Osteocyte (in vitro differentiated cells): ENCODE data around the gene IGF2BP3. TPM values are rescaled to one million over a fixed set of nuclear protein-coding genes. Genes with fewer than 3 reads are reported as not detected.
"Not testable (repeated sequence)": the region's sequence is repeated elsewhere in the genome, so short reads cannot be mapped to it uniquely, and the experiment has no call there.

Source experiments
- DNase-seq: peaks from one replicate; pipeline ENCODE4 v3.0.0; 2021; ENCODE audit warnings: mixed read lengths; ENCODE audit not compliant: unreplicated experiment; ENCODE audit errors: extremely low spot score
- H3K27ac Mint-ChIP-seq: one replicate; pipeline ENCODE4 v1.8.0; 2021; ENCODE audit warnings: mild to moderate bottlenecking, mixed read lengths; ENCODE audit not compliant: unreplicated experiment
- H3K27me3 Mint-ChIP-seq: one replicate; pipeline ENCODE4 v1.8.0; 2021; ENCODE audit warnings: mixed read lengths; ENCODE audit not compliant: unreplicated experiment
- H3K36me3 Mint-ChIP-seq: one replicate; pipeline ENCODE4 v1.8.0; 2021; ENCODE audit warnings: mixed read lengths; ENCODE audit not compliant: unreplicated experiment
- H3K4me1 Mint-ChIP-seq: one replicate; pipeline ENCODE4 v1.8.0; 2021; ENCODE audit warnings: mixed read lengths; ENCODE audit not compliant: unreplicated experiment
- H3K4me3 Mint-ChIP-seq: one replicate; pipeline ENCODE4 v1.8.0; 2021; ENCODE audit warnings: mild to moderate bottlenecking, moderate library complexity, mixed read lengths; ENCODE audit not compliant: unreplicated experiment
- H3K9me3 Mint-ChIP-seq: one replicate; pipeline ENCODE4 v1.8.0; 2021; ENCODE audit warnings: mixed read lengths; ENCODE audit not compliant: unreplicated experiment
- total RNA-seq: library from RNA; stranded (reverse); gene quantifications from 2 replicates; pipeline ENCODE4 v1.2.1, GENCODE V29; 2021
- TF ChIP-seq, protein P1 (sequence below): fragments of 200-600 bp; sonication (generic); IDR thresholded peaks from 2 replicates; pipeline ENCODE4 v1.5.0; 2021; ENCODE audit warnings: antibody characterized with exemption, mild to moderate bottlenecking, moderate library complexity

The IGF2BP3 gene
- total RNA-seq, 1 donor from 2014 or later: 70.0 TPM

DNA sequence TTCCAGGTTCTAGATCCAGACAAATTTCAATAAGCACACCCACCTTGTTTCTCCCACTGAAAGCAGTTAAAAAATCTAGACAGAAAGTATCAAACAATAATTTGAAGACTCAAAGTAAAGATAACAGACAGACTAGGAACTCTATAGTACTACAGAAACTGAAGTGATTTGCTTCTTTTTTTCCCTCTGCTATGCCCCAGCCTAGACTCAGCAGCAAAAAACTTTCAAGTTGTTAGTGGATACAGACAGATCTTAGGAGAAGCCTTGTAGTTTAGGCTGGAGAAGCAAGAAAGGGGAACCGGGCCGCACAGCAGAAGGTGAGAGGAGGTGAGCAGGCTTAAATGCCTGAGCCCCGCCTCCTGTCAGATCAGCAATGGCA lies 65.1 kb downstream of the IGF2BP3 start:
- Mint-ChIP-seq H3K4me1 (peaks cover 5% of the 10 kb centered on the region), H3K27me3 (no peaks in the 10 kb centered on the region), H3K36me3 (peaks cover 46% of the 10 kb centered on the region), H3K4me3 (no peak overlapping the region), H3K27ac (no peak overlapping the region), H3K9me3 (no peaks in the 10 kb centered on the region)
- TF ChIP-seq, protein P1, sequence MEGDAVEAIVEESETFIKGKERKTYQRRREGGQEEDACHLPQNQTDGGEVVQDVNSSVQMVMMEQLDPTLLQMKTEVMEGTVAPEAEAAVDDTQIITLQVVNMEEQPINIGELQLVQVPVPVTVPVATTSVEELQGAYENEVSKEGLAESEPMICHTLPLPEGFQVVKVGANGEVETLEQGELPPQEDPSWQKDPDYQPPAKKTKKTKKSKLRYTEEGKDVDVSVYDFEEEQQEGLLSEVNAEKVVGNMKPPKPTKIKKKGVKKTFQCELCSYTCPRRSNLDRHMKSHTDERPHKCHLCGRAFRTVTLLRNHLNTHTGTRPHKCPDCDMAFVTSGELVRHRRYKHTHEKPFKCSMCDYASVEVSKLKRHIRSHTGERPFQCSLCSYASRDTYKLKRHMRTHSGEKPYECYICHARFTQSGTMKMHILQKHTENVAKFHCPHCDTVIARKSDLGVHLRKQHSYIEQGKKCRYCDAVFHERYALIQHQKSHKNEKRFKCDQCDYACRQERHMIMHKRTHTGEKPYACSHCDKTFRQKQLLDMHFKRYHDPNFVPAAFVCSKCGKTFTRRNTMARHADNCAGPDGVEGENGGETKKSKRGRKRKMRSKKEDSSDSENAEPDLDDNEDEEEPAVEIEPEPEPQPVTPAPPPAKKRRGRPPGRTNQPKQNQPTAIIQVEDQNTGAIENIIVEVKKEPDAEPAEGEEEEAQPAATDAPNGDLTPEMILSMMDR: no peak
- DNase-seq: no peak

DNA sequence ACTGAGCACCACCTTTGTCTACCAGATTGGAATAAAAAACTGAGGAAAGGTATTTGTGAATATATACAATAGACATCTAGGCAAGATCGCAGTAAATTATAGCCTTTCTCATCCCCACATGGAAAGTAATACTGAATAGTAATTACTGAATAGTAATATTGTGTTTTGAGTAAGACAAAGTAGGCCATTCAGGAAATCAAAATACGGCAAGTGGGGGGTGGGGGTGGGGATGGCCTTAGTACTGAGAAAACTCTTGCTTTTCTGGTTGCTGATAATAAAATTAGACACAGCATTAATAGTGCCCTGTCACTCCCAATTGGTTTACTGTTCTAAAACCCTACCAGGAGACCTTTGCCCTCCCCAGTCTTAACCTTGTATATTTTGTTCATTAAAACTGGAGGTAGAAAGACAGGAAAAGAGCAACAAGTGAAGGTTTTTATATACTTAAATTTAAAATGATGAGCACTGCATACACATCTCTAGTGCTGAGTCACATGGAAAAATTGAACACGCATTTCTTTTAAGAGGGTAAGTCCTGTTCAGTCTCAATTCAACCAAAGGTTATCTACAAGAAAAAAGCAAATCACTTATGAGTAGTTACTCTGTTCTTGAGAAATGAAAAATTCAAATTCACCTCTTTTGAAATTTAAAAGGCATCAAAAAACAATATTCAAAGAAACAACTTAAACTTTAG lies 65.6 kb downstream of the IGF2BP3 start:
- no peak for DNase-seq
- Mint-ChIP-seq H3K27me3 (no peaks in the 10 kb centered on the region), H3K36me3 (peaks cover 49% of the 10 kb centered on the region), H3K9me3 (no peaks in the 10 kb centered on the region), H3K27ac (no peak overlapping the region), H3K4me1 (peaks cover 7% of the 10 kb centered on the region), H3K4me3 (no peak overlapping the region)
- TF ChIP-seq, protein P1: no peak

DNA sequence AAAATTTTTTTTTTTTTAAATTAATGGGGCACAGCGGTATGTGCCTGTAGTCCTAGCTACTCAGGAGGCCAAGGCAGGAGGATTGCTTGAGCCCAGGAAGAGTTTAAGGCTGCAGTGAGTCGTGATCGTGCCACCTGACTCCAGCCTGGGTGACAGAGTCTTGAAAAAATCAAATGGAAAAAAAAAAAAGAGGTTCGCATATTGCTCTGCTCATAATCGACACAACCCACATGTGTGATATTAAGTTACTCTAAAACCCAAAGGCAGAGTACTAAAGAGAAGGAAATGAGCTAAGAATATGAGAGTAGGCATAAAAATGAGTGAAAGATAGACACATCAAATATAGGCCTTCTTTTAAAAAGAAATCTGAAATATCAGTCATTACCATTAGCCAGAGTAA lies 66.3 kb downstream of the IGF2BP3 start:
- Mint-ChIP-seq H3K4me3 (no peak overlapping the region), H3K36me3 (peaks cover 50% of the 10 kb centered on the region), H3K27ac (no peak overlapping the region), H3K27me3 (no peaks in the 10 kb centered on the region), H3K4me1 (peaks cover 8% of the 10 kb centered on the region), H3K9me3 (no peaks in the 10 kb centered on the region)
- no peak for DNase-seq
- TF ChIP-seq, protein P1: no peak

DNA sequence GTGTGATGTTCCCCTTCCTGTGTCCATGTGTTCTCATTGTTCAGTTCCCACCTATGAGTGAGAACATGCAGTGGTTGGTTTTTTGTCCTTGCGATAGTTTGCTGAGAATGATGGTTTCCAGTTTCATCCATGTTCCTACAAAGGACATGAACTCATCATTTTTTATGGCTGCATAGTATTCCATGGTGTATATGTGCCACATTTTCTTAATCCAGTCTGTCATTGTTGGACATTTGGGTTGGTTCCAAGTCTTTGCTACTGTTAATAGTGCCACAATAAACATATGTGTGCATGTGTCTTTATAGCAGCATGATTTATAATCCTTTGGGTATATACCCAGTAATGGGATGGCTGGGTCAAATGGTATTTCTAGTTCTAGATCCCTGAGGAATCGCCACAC lies 72.2 kb downstream of the IGF2BP3 start:
- not testable (repeated sequence) for H3K4me3 Mint-ChIP-seq, H3K9me3 Mint-ChIP-seq, DNase-seq, H3K27ac Mint-ChIP-seq, H3K27me3 Mint-ChIP-seq
- peaks cover 18% of the 10 kb centered on the region for H3K36me3 Mint-ChIP-seq
- H3K4me1 Mint-ChIP-seq: peaks cover 38% of the 10 kb centered on the region

DNA sequence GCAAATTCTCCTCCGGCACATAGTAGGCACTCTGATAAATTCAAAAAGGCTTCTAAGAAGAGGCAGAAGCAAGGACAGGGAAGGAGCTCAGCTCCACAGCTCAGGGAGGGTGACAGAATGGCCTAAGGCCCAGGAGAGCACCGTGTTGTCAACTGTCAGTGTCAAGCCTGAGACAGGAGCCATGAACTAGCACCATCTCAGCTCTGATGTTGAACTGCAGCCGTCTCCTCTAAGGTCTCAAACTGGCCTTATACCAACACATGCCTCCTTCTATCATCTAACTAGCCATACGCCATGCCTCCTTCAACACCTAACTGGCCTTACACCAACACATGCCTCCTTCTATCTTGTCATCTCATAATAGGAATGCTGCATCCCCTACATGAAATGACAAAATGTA lies 73.0 kb downstream of the IGF2BP3 start:
- no peak overlapping the region for H3K27ac Mint-ChIP-seq
- H3K9me3 Mint-ChIP-seq: no peaks in the 10 kb centered on the region
- no peak for DNase-seq
- H3K4me1 Mint-ChIP-seq: peaks cover 41% of the 10 kb centered on the region
- TF ChIP-seq, protein P1: no peak
- H3K4me3 Mint-ChIP-seq: no peak overlapping the region
- no peaks in the 10 kb centered on the region for H3K27me3 Mint-ChIP-seq
- H3K36me3 Mint-ChIP-seq: peaks cover 17% of the 10 kb centered on the region
